GM19035 (cell line): ENCODE measurements around the gene TIMM8B.
"Not testable (repeated sequence)": the region's sequence is repeated elsewhere in the genome, so short reads cannot be mapped to it uniquely, and the experiment has no call there.

Source experiments
- ATAC-seq: cut with Tn5 transposase; IDR thresholded peaks from one replicate; pipeline ENCODE4 v1.9.1; 2021; ENCODE audit not compliant: unreplicated experiment

TIMM8B gene

DNA sequence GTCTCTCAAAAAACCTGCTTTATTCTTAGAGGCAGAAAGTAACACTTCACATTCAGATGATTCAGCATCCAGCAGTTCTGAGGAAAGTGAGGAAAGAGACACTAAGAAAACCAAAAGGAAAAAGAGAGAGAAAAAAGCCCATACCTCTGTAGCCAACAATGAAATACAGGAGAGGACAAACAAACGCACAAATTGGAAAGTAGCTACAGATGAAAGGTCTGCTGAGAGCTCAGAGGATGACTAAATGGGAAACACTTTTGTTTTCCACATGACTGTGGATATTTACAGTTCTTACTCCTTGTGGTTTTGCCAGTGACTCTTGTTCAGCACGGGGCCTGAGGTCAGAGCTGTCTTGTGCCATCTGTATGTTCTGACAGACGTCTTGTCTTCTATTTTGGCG, 3.8 kb downstream of the TIMM8B start:
- ATAC-seq = no peak

- ATAC-seq = peak; percentile 91
Observed at GRCh38 chr11:112073941-112074811, 12.4 kb downstream of the TIMM8B start, which contains the start of the genes NKAPD1 and PIH1D2. Gene NKAPD1 (plus strand): TSS chr11:112074299. CDS start chr11:112075575, 1,276 bp downstream. Gene PIH1D2 (minus strand): TSS chr11:112074017. CDS start chr11:112073174, 843 bp downstream.

DNA sequence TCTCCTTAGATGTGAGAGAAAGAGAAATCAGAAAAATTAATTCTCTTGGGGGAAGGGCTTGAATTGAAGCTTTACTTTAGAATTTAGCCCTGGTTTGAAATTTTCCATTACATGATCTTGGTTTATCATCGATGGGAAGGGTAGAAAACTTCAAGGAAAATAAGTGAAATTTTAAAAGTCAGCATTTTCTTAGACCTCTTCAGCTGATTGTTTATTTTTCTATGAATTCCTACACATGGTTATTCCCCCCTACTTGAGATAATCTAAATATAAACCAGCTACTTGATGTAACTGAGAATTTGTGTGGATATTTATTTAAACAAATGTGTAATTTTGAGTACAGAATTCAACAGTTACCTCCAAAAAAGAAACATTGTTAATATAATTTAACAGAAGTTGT, 23.6 kb downstream of the TIMM8B start:
- no peak for ATAC-seq

DNA sequence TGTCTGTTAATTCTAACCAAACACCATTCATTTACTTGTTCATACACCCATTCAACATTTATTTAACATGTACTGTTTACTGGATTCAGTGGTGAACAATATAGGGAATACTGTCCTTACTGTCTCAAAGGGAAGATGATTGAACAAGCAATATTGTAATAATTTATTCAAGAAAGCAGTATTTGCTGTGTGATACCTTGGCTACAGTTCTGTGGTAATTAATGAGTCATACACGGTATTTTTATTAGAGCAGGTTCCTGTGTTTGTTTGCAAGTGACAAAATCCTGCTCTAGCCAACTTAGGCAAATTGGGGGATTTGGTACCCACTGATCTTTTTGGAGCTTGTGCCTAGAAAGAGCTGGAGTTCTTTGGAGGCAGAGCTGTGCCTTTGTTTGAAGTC, 28.5 kb downstream of the TIMM8B start:
- no peak for ATAC-seq

DNA sequence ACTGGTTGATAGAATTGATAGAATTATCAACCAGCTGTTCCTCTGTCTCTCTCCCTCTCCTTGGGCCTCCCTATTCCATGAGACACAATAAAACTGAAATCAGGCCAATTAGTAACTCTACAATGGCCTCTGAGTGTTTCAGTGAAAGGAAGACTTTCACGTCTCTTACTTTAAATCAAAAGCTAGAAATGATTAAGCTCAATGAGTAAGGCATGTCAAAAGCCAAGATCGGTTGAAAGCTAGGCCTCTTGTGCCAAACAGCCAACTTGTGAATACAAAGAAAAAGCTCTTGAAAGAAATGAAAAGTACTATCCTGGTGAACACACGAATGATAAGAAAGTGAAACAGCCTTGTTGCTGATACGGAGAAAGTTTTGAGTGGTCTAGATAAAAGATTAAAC, 29.4 kb downstream of the TIMM8B start:
- ATAC-seq = no peak

DNA sequence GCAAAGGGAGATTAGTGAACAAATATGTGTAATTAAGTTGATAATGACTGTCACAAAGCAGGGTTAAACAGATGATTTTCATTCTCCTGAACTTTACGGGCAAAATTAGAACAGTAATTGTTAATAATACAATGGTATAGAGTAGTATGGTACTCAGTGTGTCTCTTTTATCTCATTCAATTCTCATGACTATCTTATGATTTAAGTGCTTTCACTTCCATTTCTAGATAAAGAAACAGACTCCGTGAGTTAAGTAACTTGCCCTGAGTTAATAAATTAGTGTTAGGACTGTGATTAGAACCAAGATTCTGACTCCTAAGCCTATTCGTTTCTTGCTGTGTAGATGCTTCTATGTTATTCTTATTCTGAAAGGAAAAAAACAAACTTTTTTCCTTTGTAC, 34.8 kb downstream of the TIMM8B start:
- no peak for ATAC-seq

DNA sequence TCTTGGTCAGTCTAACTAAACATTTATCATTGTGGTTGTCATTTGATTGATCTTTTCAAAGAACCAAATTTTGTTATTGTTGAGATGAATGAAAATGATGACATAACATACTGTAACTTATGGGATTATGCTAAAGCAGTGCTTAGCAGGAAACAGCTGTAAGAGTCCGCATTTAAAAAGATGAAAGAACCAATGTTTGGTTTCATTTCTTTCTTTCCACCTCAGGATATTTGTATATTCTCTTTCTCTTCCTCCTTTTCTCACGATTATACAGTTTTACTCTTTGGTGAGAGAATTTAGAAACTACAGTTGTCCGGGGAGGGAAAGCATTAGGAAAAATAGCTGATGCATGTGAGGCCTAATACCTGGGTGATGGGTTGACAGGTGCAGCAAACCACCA, 35.8 kb downstream of the TIMM8B start:
- ATAC-seq = peak; percentile 89

DNA sequence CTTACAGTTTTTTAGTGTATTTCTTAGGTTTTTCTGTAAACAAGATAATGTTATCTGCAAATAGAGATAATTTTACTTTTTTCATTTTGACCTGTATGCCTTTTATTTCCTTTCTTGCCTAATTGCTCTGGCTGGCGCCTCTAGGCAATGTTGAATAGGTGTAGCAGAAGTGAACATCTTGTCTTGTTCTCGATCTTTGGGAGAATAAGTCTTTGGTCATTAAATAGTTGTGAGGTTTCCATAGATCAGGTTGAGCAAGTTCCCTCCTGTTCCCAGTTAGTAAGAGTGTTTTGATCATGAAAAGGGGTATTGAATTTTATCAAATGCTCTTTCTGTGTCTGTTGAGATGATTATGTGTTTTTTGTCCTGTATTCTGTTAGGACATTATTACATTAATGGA, 36.8 kb downstream of the TIMM8B start:
- no peak for ATAC-seq

- ATAC-seq = not testable (repeated sequence)
Observed at GRCh38 chr11:112048256-112048655, 38.3 kb downstream of the TIMM8B start.

DNA sequence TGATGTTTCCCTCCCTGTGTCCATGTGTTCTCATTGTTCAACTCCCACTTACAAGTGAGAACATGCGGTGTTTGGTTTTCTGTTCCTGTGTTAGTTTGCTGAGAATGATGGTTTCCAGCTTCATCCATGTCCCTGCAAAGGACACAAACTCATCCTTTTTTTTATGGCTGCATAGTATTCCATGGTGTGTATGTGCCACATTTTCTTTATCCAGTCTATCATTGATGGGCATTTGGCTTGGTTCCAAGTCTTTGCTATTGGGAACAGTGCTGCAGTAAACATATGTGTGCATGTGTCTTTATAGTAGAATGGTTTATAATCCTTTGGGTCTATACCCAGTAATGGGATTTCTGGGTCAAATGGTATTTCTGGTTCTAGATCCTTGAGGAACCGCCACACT, 39.9 kb downstream of the TIMM8B start:
- not testable (repeated sequence) for ATAC-seq

DNA sequence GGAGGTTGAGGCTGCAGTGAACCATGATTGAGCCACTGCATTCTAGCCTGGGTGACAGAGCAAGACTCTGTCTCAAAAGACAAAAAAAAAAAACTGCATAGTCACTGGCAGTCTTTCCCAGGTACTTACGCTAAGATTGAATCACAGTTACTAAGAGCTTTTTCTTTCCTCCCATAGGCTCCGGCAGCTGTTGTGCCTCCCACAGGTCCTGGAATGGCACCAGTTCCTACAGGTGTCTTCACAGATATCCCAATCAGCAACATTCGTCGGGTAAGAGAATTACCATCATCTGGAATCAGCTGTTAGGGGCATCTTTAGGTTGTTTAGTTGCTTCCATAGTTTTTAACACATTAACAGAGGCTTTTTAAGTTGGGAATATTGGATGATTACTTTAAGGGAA, 41.6 kb downstream of the TIMM8B start:
- ATAC-seq = no peak

GRCh38 chr11:112042961-112043304, 43.6 kb downstream of the TIMM8B start:
- ATAC-seq = no peak

DNA sequence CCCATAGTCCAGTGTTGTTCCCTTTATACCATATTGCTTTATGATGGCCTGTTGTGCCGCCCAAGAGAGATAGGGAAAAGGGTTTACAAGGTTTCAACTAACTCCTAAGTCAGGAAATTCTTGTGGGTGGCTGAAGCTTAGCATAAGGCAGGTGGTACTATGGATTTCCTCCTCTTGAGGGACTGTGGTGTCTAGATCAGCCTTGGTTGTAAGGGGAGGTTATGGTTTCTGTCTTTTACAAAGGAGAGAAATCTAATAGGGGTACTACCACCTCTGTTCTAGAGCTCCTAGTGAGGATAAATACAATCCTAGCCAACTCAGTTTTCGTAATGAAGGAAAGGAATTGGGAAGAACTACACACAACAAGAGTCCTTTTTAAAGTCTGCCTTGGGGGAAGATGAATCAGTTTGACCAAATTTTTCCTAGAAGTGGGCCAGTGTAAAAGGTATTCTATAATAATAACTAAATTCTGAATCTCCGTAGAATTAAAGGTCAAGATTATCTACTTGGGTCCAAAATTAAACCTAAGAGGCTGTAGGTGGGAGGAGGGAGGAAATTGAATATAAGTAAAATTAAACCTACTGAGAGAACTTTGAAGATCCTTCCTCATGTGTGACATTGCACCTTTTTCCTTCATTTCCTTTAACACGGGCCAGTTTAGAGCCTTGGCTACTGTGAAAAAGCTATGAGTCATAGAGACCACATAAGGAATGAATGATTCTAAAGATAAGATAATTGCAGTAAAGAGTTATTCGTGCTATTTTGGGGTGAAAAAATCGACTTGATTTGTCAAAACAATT, 44.2 kb downstream of the TIMM8B start:
- no peak for ATAC-seq

DNA sequence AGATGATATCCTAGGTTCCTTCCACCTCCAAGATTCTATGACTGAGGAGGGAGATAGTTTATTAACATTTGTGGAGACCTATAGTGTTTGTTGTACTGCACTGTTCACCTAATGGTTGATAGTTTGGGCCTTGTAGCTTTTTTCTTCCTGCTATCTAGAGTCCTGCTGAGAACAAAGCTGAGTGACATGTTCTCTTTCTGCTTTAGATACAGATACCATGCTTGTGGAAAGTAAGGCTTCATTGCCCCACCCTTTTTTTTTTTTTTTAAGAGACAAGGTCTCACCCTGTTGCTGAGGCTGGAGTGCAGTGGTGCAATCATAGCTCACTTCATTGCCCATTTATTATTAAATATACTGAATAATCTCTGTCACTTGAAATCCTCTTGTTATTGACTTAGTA, 49.0 kb downstream of the TIMM8B start:
- ATAC-seq = no peak
